GM12878 (cell line): ENCODE measurements around the gene CYP27A1. TPM values are rescaled to one million over a fixed set of nuclear protein-coding genes. Genes with fewer than 3 reads are reported as not detected.

ENCODE experiments used
- ATAC-seq: fragments of 200-7000 bp; cut with Tn5 transposase; 3 replicates; pipeline ENCODE4 v1.9.1; 2020; ENCODE audit warnings: mild to moderate bottlenecking, moderate library complexity
- BruUV-seq: library from RNA; stranded (reverse); fragments of 400-500 nt; replicated peaks from 2 replicates; lab custom pipeline; 2021; lab: Mats Ljungman, UMichigan
- CTCF ChIA-PET: fragments of 300-600 bp; sonication (Branson Sonifier 250); formaldehyde crosslinking; extraction: SDS; loops from one replicate; lab custom pipeline; 2021; ENCODE audit warnings: inconsistent platforms; lab: Yijun Ruan, JAX
- POLR2A ChIA-PET: fragments of 350-600 bp; formaldehyde crosslinking; extraction: SDS; loops from one replicate; lab custom pipeline; 2021; ENCODE audit warnings: inconsistent platforms; lab: Charles Lee
- RAD21 ChIA-PET: fragments of 300-600 bp; sonication (Branson Sonifier 250); formaldehyde crosslinking; loops from one replicate; lab custom pipeline; 2023; ENCODE audit warnings: antibody characterized with exemption; ENCODE audit not compliant: unreplicated experiment; lab: Charles Lee
- SMC1A ChIA-PET: fragments of 300-600 bp; sonication (Branson Sonifier 250); formaldehyde crosslinking; loops from one replicate; lab custom pipeline; 2023; ENCODE audit not compliant: unreplicated experiment, uncharacterized antibody; lab: Charles Lee
- DNase-seq: peaks from one replicate; pipeline ENCODE4 v3.0.0-alpha.2; 2011; ENCODE audit warnings: low read depth, low spot score
- FAIRE-seq: peaks from 3 replicates; lab custom pipeline; 2011; peaks lifted over from hg19 to GRCh38; lab: Jason Lieb, UNC
- H2AFZ ChIP-seq: 2 replicates; pipeline ENCODE4 v1.6.0; 2011; ENCODE audit warnings: low read depth, low read length, control low read depth; ENCODE audit not compliant: control insufficient read depth
- H3K27ac ChIP-seq: 2 replicates; pipeline ENCODE4 v1.5.1; 2011; ENCODE audit warnings: control low read depth; ENCODE audit not compliant: control insufficient read depth, insufficient read depth
- H3K27me3 ChIP-seq, 2 experiments: replicated peaks in 1 of 2; 2 replicates each; pipeline versions ENCODE4 v1.6.0 to v1.6.1; 2011; ENCODE audit warnings: low read length in 1 of 2; ENCODE audit not compliant: control insufficient read depth in 2 of 2, insufficient read depth in 2 of 2
- H3K36me3 ChIP-seq, 2 experiments: 2 replicates each; pipeline ENCODE4 v1.5.1; 2011; ENCODE audit warnings: low read length in 1 of 2; ENCODE audit not compliant: control insufficient read depth in 2 of 2, insufficient read depth in 2 of 2
- H3K4me1 ChIP-seq: 2 replicates; pipeline ENCODE4 v1.6.1; 2011; ENCODE audit warnings: mild to moderate bottlenecking, low read length, moderate library complexity, mixed read lengths; ENCODE audit not compliant: control insufficient read depth, insufficient read depth
- H3K4me2 ChIP-seq: 2 replicates; pipeline ENCODE4 v1.6.0; 2011; ENCODE audit warnings: control low read depth; ENCODE audit not compliant: control insufficient read depth, insufficient read depth
- H3K4me3 ChIP-seq: fragments of 200-600 bp; sonication (generic); 2 replicates; pipeline ENCODE4 v1.5.1; 2016
- H3K79me2 ChIP-seq: 2 replicates; pipeline ENCODE4 v1.6.0; 2011; ENCODE audit warnings: low read length; ENCODE audit not compliant: control insufficient read depth, insufficient read depth
- H3K9ac ChIP-seq: 2 replicates; pipeline ENCODE4 v1.8.0; 2011; ENCODE audit warnings: low read length, control low read depth, mixed read lengths; ENCODE audit not compliant: control insufficient read depth, insufficient read depth
- H3K9me3 ChIP-seq: replicated peaks from 3 replicates; pipeline ENCODE4 v1.5.1; 2011; ENCODE audit warnings: mild to moderate bottlenecking, low read length; ENCODE audit not compliant: control insufficient read depth, insufficient read depth
- H4K20me1 ChIP-seq: 2 replicates; pipeline ENCODE4 v1.6.0; 2011; ENCODE audit not compliant: control insufficient read depth, insufficient read depth
- BRCA1 ChIP-seq: IDR thresholded peaks from 2 replicates; pipeline ENCODE4 v1.6.1; 2011; ENCODE audit warnings: low read depth, low read length, improper control_type of control experiment
- CEBPZ ChIP-seq: fragments of 150-350 bp; IDR thresholded peaks from 2 replicates; pipeline ENCODE4 v1.6.1; 2016; ENCODE audit warnings: low read depth, low read length
- IKZF2 ChIP-seq, 2 experiments: fragments of 450-650 bp; IDR thresholded peaks; 2 replicates each; pipeline ENCODE4 v1.6.1; 2017; ENCODE audit warnings: mild to moderate bottlenecking in 2 of 2, moderate library complexity in 2 of 2
- MEF2A ChIP-seq: IDR thresholded peaks from 2 replicates; pipeline ENCODE4 v1.6.1; 2011; ENCODE audit warnings: low read depth, mild to moderate bottlenecking, low read length, moderate library complexity; ENCODE audit not compliant: insufficient read depth
- NKRF ChIP-seq: fragments of 450-650 bp; conservative IDR thresholded peaks from 2 replicates; pipeline ENCODE4 v1.6.1; 2017; ENCODE audit warnings: mild to moderate bottlenecking, moderate library complexity
- RCOR1 ChIP-seq: conservative IDR thresholded peaks from 2 replicates; pipeline ENCODE4 v1.6.1; 2012; ENCODE audit warnings: low read depth, low read length, improper control_type of control experiment
- STAT3 ChIP-seq: IDR thresholded peaks from 2 replicates; pipeline ENCODE4 v1.6.1; 2011; ENCODE audit warnings: low read depth, low read length, improper control_type of control experiment
- WGBS: methylation state at CpG from one replicate; pipeline ENCODE4 v1.1.6; 2016; ENCODE audit warnings: low lambda C conversion rate; ENCODE audit not compliant: insufficient replicate concordance, insufficient coverage; ENCODE audit errors: missing lambda C conversion rate; 5-methylcytosine and 5-hydroxymethylcytosine counted together
- in situ Hi-C: fragments of 300-500 bp; cut with MboI; formaldehyde crosslinking; loops from 9 replicates; pipeline ENCODE4 v1.14.3; 2018; ENCODE audit warnings: mixed read lengths
- intact Hi-C: fragments of 100-400 bp; cut with micrococcal nuclease; formaldehyde crosslinking; loops from one replicate; pipeline ENCODE4 v1.14.2; 2022; ENCODE audit not compliant: unreplicated experiment
- polyA plus RNA-seq, 11 experiments: library from polyadenylated mRNA; depleted of rRNA in 4 of 11; unstranded in 6 of 11; stranded (reverse) in 5 of 11; fragments of >200 nt; fragmentation: Nextera tagmentation in 4 of 11; fragmentation: Illumina TruSeq in 1 of 11; extraction: Ambion mirVana in 4 of 11; extraction: Trizol in 1 of 11; gene quantifications; 1 replicate in 1 of 11; 2 replicates in 10 of 11; pipeline versions ENCODE4 v1.2.1 to v1.2.3, GENCODE V29; 2011 to 2016; ENCODE audit warnings: inconsistent platforms in 2 of 11, missing spikeins in 2 of 11, low read depth in 1 of 11
- total RNA-seq, 4 experiments: library from RNA; depleted of rRNA in 3 of 4; stranded (reverse); fragments of >200 nt in 3 of 4; fragmentation: Illumina TruSeq in 1 of 4; extraction: Trizol in 1 of 4; gene quantifications; 2 replicates each; pipeline versions ENCODE4 v1.2.1 to v1.2.3, GENCODE V29; 2013 to 2021

The CYP27A1 gene
- total and polyA plus RNA-seq, 10 of the 15 experiments (the other 5 are each of a cell fraction or from before 2014, with no cell fraction given): 0.11 to 0.72 (median 0.18) TPM; not detected in 2

- Histone ChIP-seq H3K36me3 (no peaks in the 10 kb centered on the region), H2AFZ (no peak overlapping the region), H3K4me1 (no peaks in the 10 kb centered on the region), H3K4me2 (no peak overlapping the region), H4K20me1 (no peaks in the 10 kb centered on the region), H3K9ac (no peak overlapping the region), H3K9me3 (no peaks in the 10 kb centered on the region; the same call in 2 of the 3 replicates), H3K27ac (no peak overlapping the region), H3K4me3 (no peak overlapping the region), H3K27me3 (peaks cover 5 to 8% of the 10 kb centered on the region in 2 experiments; a peak in 3 of 4 replicates), H3K79me2 (no peaks in the 10 kb centered on the region)
- FAIRE-seq (no peak), DNase-seq (no peak), ATAC-seq (peak; percentile 45)
- ChIA-PET SMC1A (no interaction called here), RAD21 (no interaction called here), CTCF (no interaction called here), POLR2A (no interaction called here)
- intact Hi-C loops (no loop called here), in situ Hi-C loops (no loop called here)
- no TSS peak for BruUV-seq
- TF ChIP-seq IKZF2 (IDR thresholded peaks at IDR 0.05): peak in 1 of 2 experiments; percentile 25; a peak in 1 of 4 replicates
- no peak for TF ChIP-seq MEF2A
- WGBS: 62% methylated on average over 2 of the region's 2 CpGs
These were observed 1.9 kb upstream of the CYP27A1 start for GRCh38 chr2:218780046-218780445.

- no peak for ATAC-seq
- TF ChIP-seq CEBPZ (no peak), NKRF (no peak), RCOR1 (no peak), BRCA1 (no peak), STAT3 (no peak)
These were observed 876 bp upstream of the CYP27A1 start for GRCh38 chr2:218780851-218781690.

More at GRCh38 chr2:218780851-218781690, 876 bp upstream of the CYP27A1 start:
- Histone ChIP-seq H3K9ac (no peak overlapping the region), H2AFZ (no peak overlapping the region), H3K36me3 (no peaks in the 10 kb centered on the region), H3K27me3 (peaks cover 5 to 8% of the 10 kb centered on the region in 2 experiments; a peak in 3 of 4 replicates), H3K4me3 (peak overlapping the region; percentile 36; the same call in 1 of the 2 replicates), H3K9me3 (no peaks in the 10 kb centered on the region; the same call in 2 of the 3 replicates), H3K79me2 (no peaks in the 10 kb centered on the region), H3K4me1 (no peaks in the 10 kb centered on the region), H4K20me1 (no peaks in the 10 kb centered on the region), H3K27ac (no peak overlapping the region), H3K4me2 (peak overlapping the region; percentile 19)
- intact Hi-C loops (no loop called here), in situ Hi-C loops (no loop called here)
- 66% methylated on average over 14 of the region's 15 CpGs for WGBS
- ChIA-PET RAD21 (no interaction called here), CTCF (interaction anchor here (0.9 kb wide), 2 partner anchors 66 to 122 kb away, joined by 3 read pairs; no protein-coding TSS in a partner anchor), SMC1A (no interaction called here), POLR2A (no interaction called here)
- FAIRE-seq: no peak
- BruUV-seq: no TSS peak
- DNase-seq: no peak
